Thymus (tissue), 11 donors: ENCODE results near the gene SASH1. TPM values are rescaled to one million over a fixed set of nuclear protein-coding genes. Genes with fewer than 3 reads are reported as not detected.

Experiments used
- DNase-seq, 9 donors: peaks; one replicate each; pipeline ENCODE4 v3.0.0-alpha.2; 2013; ENCODE audit warnings: low spot score in 9 of 9, low read depth in 6 of 9, missing footprints in 1 of 9
- H3K27ac ChIP-seq, 2 donors: one replicate each; pipeline ENCODE4 v1.5.1; 2013; ENCODE audit warnings: control low read depth in 1 of 2, low read depth in 1 of 2, low read length in 1 of 2, mild to moderate bottlenecking in 1 of 2, moderate library complexity in 1 of 2
- H3K27me3 ChIP-seq, 2 donors: one replicate each; pipeline ENCODE4 v1.5.1; 2013; ENCODE audit warnings: low read length in 1 of 2; ENCODE audit not compliant: control insufficient read depth in 2 of 2, insufficient read depth in 1 of 2
- H3K36me3 ChIP-seq, 2 donors: one replicate each; pipeline ENCODE4 v1.5.1; 2013; ENCODE audit warnings: low read length in 1 of 2, mild to moderate bottlenecking in 1 of 2, moderate library complexity in 1 of 2; ENCODE audit not compliant: control insufficient read depth in 2 of 2, insufficient read depth in 2 of 2
- H3K4me1 ChIP-seq, 2 donors: one replicate each; pipeline ENCODE4 v1.5.1; 2013; ENCODE audit warnings: low read length in 2 of 2; ENCODE audit not compliant: control insufficient read depth in 2 of 2, insufficient read depth in 2 of 2
- H3K4me3 ChIP-seq, 2 donors: one replicate each; pipeline ENCODE4 v1.5.1; 2013; ENCODE audit warnings: low read length in 2 of 2, control low read depth in 1 of 2, mild to moderate bottlenecking in 1 of 2
- H3K9me3 ChIP-seq, 2 donors: one replicate each; pipeline ENCODE4 v1.5.1; 2013; ENCODE audit warnings: low read length in 1 of 2, mild to moderate bottlenecking in 1 of 2; ENCODE audit not compliant: control insufficient read depth in 2 of 2, insufficient read depth in 1 of 2
- WGBS: extraction: QIAGEN DNeasy Blood & Tissue Kit; methylation state at CpG from one replicate; pipeline ENCODE4 v1.1.7; 2013; 5-methylcytosine and 5-hydroxymethylcytosine counted together
- polyA plus RNA-seq: library from polyadenylated mRNA; stranded (reverse); fragments of 200-250 nt; gene quantifications from one replicate; pipeline ENCODE4 v1.2.3, GENCODE V29; 2013
- total RNA-seq: library from RNA; stranded (reverse); fragments of 120-200 nt; gene quantifications from one replicate; pipeline ENCODE4 v1.2.4, GENCODE V29; 2013
- donor health status: healthy.

SASH1 gene
- total and polyA plus RNA-seq, 2 donors: 3.7 to 7.0 TPM

DNA sequence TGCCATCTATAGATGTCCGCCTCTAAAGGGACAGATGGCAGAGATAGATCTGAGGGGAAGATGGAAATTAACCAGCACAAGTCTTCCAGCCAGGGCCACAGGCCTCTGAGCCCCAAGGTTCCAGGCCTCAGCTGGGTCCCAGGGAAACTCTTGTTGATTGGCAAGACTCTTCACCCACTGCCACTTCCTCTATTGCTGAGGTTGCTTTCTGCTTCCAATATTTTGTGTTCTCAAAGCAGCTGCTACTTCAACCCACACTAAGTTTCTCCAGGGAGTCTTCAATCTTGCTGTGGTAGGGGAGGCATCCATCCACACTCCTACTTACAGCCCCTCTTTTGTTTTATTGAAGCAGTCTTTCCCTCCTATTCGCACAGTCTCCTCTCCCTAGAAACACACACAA, 36.4 kb upstream of the SASH1 start:
- no peaks in the 10 kb centered on the region for H3K4me1 ChIP-seq
- 98% methylated on average over 2 of the region's 2 CpGs for WGBS
- no peak overlapping the region for H3K27ac ChIP-seq
- H3K27me3 ChIP-seq: no peaks in the 10 kb centered on the region
- H3K4me3 ChIP-seq: no peak overlapping the region
- no peak for DNase-seq
- H3K9me3 ChIP-seq: no peaks in the 10 kb centered on the region
- H3K36me3 ChIP-seq: no peaks in the 10 kb centered on the region

DNA sequence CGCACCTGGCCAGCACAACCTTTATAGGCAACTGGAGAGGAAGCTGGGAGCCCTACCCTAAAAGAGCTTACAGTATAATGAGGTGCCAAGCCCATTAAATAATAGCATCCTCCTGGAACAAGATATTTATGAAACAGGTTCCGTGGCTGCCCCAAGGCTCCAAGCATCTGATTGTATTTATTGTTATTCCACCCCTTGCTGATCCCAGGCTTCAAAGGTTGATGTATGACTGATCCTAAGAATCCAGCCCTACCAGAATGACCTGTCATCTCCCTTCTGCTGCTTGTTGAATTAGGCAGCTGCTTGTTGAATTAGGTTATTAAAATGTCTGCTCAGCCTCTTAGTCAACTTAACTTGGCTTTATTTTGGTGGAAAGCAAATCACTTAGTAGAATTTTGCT, 35.2 kb upstream of the SASH1 start:
- Histone ChIP-seq H3K27me3 (no peaks in the 10 kb centered on the region), H3K9me3 (no peaks in the 10 kb centered on the region), H3K4me3 (no peak overlapping the region), H3K4me1 (no peaks in the 10 kb centered on the region), H3K27ac (no peak overlapping the region), H3K36me3 (no peaks in the 10 kb centered on the region)
- no peak for DNase-seq
- WGBS: 99% methylated on average over 2 of the region's 2 CpGs

DNA sequence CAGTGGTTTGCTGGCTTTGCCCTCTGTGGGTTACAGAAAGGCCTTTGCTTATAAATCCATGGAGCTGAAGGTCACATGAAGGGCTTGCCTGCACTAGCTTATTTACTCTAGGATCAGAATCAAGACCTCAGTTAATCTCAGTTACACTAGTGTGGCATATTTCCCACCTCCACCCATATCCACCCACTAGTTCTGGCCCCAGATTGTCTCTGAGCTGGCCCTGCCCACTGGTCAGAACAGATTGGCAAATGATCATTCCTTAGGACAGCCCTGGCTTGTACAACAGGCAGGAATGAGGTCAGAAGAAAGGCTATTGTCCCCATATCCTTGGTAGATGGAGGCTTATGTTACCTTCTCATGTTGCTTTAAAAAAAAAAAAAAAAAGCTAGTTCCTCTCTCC, 33.3 kb upstream of the SASH1 start:
- Histone ChIP-seq H3K27ac (no peak overlapping the region), H3K4me3 (no peak overlapping the region), H3K36me3 (no peaks in the 10 kb centered on the region), H3K9me3 (no peaks in the 10 kb centered on the region), H3K27me3 (no peaks in the 10 kb centered on the region), H3K4me1 (no peaks in the 10 kb centered on the region)
- DNase-seq: no peak

DNA sequence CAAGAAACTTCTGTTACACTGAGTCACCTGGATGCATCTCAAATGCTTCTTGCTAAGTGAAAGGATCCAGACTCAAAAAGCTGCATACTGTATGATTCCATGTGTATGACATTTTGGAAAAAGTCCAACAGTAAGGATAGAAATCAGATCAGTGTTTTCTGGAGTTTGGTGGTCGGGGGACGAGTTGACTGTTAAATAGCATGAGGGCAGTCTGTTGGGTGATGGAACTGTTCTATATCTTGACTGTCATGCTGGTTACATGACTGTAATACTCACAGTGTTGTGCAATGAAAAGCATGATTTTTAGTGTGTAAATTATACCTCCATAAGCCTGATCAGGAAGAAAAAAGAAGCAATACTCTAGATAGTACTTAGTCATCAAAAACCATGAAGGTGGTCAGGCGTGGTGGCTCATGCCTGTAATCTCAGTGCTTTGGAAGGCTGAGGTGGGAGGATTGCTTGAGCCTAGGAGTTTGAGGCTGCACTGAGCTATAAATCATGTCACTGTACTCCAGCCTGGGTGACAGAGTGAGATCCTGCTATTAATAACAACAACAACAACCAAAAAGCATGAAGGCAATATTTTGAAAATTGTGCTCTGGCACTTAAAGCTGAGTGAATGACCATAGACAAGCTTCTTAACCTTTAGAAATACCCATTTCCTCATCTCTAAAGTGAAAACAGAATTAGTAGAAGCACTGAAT, 30.5 kb upstream of the SASH1 start:
- DNase-seq: no peak
- Histone ChIP-seq H3K27me3 (no peaks in the 10 kb centered on the region), H3K9me3 (no peaks in the 10 kb centered on the region), H3K4me1 (no peaks in the 10 kb centered on the region), H3K27ac (no peak overlapping the region), H3K4me3 (no peak overlapping the region), H3K36me3 (no peaks in the 10 kb centered on the region)
- WGBS: 63% methylated on average over 3 of the region's 3 CpGs

- no peak overlapping the region for H3K27ac ChIP-seq
- H3K4me1 ChIP-seq: no peaks in the 10 kb centered on the region
- H3K4me3 ChIP-seq: no peak overlapping the region
- H3K27me3 ChIP-seq: no peaks in the 10 kb centered on the region
- DNase-seq: no peak
- H3K36me3 ChIP-seq: no peaks in the 10 kb centered on the region
- H3K9me3 ChIP-seq: no peaks in the 10 kb centered on the region
- 89% methylated on average over 8 of the region's 8 CpGs for WGBS
Observed at GRCh38 chr6:148313488-148313887, 29.1 kb upstream of the SASH1 start.

- no peaks in the 10 kb centered on the region for H3K36me3 ChIP-seq
- H3K27ac ChIP-seq: no peak overlapping the region
- no peaks in the 10 kb centered on the region for H3K4me1 ChIP-seq
- no peaks in the 10 kb centered on the region for H3K9me3 ChIP-seq
- H3K4me3 ChIP-seq: no peak overlapping the region
- 96% methylated on average over 5 of the region's 5 CpGs for WGBS
- no peaks in the 10 kb centered on the region for H3K27me3 ChIP-seq
- DNase-seq: no peak
Observed at GRCh38 chr6:148316308-148316707, 26.3 kb upstream of the SASH1 start.

- Histone ChIP-seq H3K4me3 (no peak overlapping the region), H3K27ac (no peak overlapping the region), H3K4me1 (no peaks in the 10 kb centered on the region), H3K9me3 (no peaks in the 10 kb centered on the region), H3K36me3 (no peaks in the 10 kb centered on the region), H3K27me3 (no peaks in the 10 kb centered on the region)
- 96% methylated on average over 1 of the region's 1 CpG for WGBS
- no peak for DNase-seq
Observed at GRCh38 chr6:148317051-148317450, 25.6 kb upstream of the SASH1 start.

DNA sequence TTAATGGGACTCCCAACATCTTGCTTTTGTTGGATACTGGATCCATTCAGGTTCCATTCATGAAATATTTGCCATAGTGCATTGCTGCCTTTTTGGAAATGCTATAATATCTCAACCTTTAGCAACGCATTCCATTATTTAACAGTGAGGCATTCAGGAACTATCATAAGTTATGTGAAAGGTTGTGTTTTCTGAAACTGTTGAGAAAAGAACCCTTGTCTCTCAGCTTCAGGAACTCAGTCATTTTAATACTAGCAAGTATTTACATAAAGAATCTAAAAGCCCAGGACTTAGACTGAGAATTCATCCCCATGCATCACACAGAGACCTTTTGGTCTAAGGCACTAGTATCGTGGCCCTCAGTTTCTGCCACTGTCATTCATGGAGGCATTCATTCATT, 24.9 kb upstream of the SASH1 start:
- no peaks in the 10 kb centered on the region for H3K36me3 ChIP-seq
- WGBS: over 99% methylated on average over 2 of the region's 2 CpGs
- no peak for DNase-seq
- no peaks in the 10 kb centered on the region for H3K9me3 ChIP-seq
- H3K4me3 ChIP-seq: no peak overlapping the region
- H3K27me3 ChIP-seq: no peaks in the 10 kb centered on the region
- H3K27ac ChIP-seq: no peak overlapping the region
- no peaks in the 10 kb centered on the region for H3K4me1 ChIP-seq

- H3K36me3 ChIP-seq: no peaks in the 10 kb centered on the region
- 98% methylated on average over 3 of the region's 3 CpGs for WGBS
- no peaks in the 10 kb centered on the region for H3K4me1 ChIP-seq
- DNase-seq: no peak
- H3K9me3 ChIP-seq: no peaks in the 10 kb centered on the region
- H3K4me3 ChIP-seq: no peak overlapping the region
- no peaks in the 10 kb centered on the region for H3K27me3 ChIP-seq
- no peak overlapping the region for H3K27ac ChIP-seq
Observed at GRCh38 chr6:148322704-148323103, 19.9 kb upstream of the SASH1 start.

DNA sequence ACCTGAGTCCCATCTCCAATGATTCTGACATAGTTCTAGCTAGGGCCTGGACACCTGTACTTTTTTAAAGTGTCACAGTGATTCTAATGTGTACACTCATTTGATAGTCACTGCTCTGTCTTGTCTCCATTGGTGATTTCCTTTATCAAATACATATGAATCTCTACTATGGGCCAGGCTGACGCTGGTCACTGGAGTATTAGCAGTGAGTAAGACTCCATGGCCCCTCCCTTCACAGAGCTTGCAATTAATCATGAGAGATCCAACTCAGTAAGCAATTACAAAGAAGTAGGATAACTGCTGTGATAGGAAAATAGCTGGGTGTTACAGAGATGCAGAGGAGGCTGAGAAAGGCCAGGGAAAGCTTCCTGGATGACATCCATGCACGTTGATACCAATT, 19.3 kb upstream of the SASH1 start:
- Histone ChIP-seq H3K36me3 (no peaks in the 10 kb centered on the region), H3K27me3 (no peaks in the 10 kb centered on the region), H3K4me3 (no peak overlapping the region), H3K27ac (no peak overlapping the region), H3K4me1 (no peaks in the 10 kb centered on the region), H3K9me3 (no peaks in the 10 kb centered on the region)
- 87% methylated on average over 2 of the region's 2 CpGs for WGBS
- DNase-seq: no peak
